ENCODE measurements around the gene UBR3. TPM values are rescaled to one million over a fixed set of nuclear protein-coding genes. Genes with fewer than 3 reads are reported as not detected.
"Not testable (repeated sequence)": the region's sequence is repeated elsewhere in the genome, so short reads cannot be mapped to it uniquely, and the experiment has no call there.

UBR3 gene
- polyA plus RNA-seq, 1 donor, result 24.0 TPM

- not testable (repeated sequence) for H3K4me3 ChIP-seq (ENCODE audit: low read length); H3K27ac ChIP-seq (ENCODE audit: low read length); H3K4me1 ChIP-seq (ENCODE audit: control insufficient read depth, insufficient read depth, low read length); H3K27me3 ChIP-seq (ENCODE audit: control insufficient read depth, insufficient read depth, low read length); DNase-seq; H3K9me3 ChIP-seq (ENCODE audit: control insufficient read depth, low read depth, low read length)
- WGBS (ENCODE audit: insufficient coverage, low lambda C conversion rate), result no CpG with 5 or more reads among the region's 5 CpGs
- H3K36me3 ChIP-seq (ENCODE audit: control insufficient read depth, insufficient read depth, low read length), result peaks cover 11% of the 10 kb centered on the region
These were observed 109.4 kb downstream of the UBR3 start for GRCh38 chr2:169936652-169937051.

GRCh38 chr2:169945515-169945914 lies 118.3 kb downstream of the UBR3 start:
- WGBS (ENCODE audit: insufficient coverage, low lambda C conversion rate), result no CpG with 5 or more reads among the region's 1 CpG
- no peak for DNase-seq
- no peaks in the 10 kb centered on the region for H3K9me3 ChIP-seq (ENCODE audit: control insufficient read depth, low read depth, low read length)
- peaks cover 26% of the 10 kb centered on the region for H3K36me3 ChIP-seq (ENCODE audit: control insufficient read depth, insufficient read depth, low read length)
- no peaks in the 10 kb centered on the region for H3K4me1 ChIP-seq (ENCODE audit: control insufficient read depth, insufficient read depth, low read length)
- no peak overlapping the region for H3K27ac ChIP-seq (ENCODE audit: low read length)
- no peaks in the 10 kb centered on the region for H3K27me3 ChIP-seq (ENCODE audit: control insufficient read depth, insufficient read depth, low read length)
- H3K4me3 ChIP-seq (ENCODE audit: low read length), result no peak overlapping the region

GRCh38 chr2:169946092-169946491 lies 118.8 kb downstream of the UBR3 start:
- Histone ChIP-seq H3K36me3 (ENCODE audit: control insufficient read depth, insufficient read depth, low read length) (peaks cover 23% of the 10 kb centered on the region), H3K4me3 (ENCODE audit: low read length) (no peak overlapping the region), H3K27ac (ENCODE audit: low read length) (no peak overlapping the region), H3K4me1 (ENCODE audit: control insufficient read depth, insufficient read depth, low read length) (no peaks in the 10 kb centered on the region), H3K27me3 (ENCODE audit: control insufficient read depth, insufficient read depth, low read length) (no peaks in the 10 kb centered on the region), H3K9me3 (ENCODE audit: control insufficient read depth, low read depth, low read length) (no peaks in the 10 kb centered on the region)
- no peak for DNase-seq
- WGBS (ENCODE audit: insufficient coverage, low lambda C conversion rate), result 100% methylated on average over 1 of the region's 2 CpGs

- 100% methylated on average over 1 of the region's 1 CpG for WGBS (ENCODE audit: insufficient coverage, low lambda C conversion rate)
- no peaks in the 10 kb centered on the region for H3K9me3 ChIP-seq (ENCODE audit: control insufficient read depth, low read depth, low read length)
- no peak overlapping the region for H3K27ac ChIP-seq (ENCODE audit: low read length)
- H3K27me3 ChIP-seq (ENCODE audit: control insufficient read depth, insufficient read depth, low read length), result no peaks in the 10 kb centered on the region
- peaks cover 22% of the 10 kb centered on the region for H3K36me3 ChIP-seq (ENCODE audit: control insufficient read depth, insufficient read depth, low read length)
- DNase-seq, result no peak
- H3K4me1 ChIP-seq (ENCODE audit: control insufficient read depth, insufficient read depth, low read length), result no peaks in the 10 kb centered on the region
- H3K4me3 ChIP-seq (ENCODE audit: low read length), result no peak overlapping the region
These were observed 119.3 kb downstream of the UBR3 start for GRCh38 chr2:169946546-169946945.

- Histone ChIP-seq H3K36me3 (ENCODE audit: control insufficient read depth, insufficient read depth, low read length) (peaks cover 15% of the 10 kb centered on the region), H3K27me3 (ENCODE audit: control insufficient read depth, insufficient read depth, low read length) (no peaks in the 10 kb centered on the region)
These were observed 128.7 kb downstream of the UBR3 start for GRCh38 chr2:169955940-169956339.

GRCh38 chr2:169957219-169957618 lies 130.0 kb downstream of the UBR3 start:
- H3K9me3 ChIP-seq (ENCODE audit: control insufficient read depth, low read depth, low read length); H3K4me3 ChIP-seq (ENCODE audit: low read length); H3K27me3 ChIP-seq (ENCODE audit: control insufficient read depth, insufficient read depth, low read length); H3K27ac ChIP-seq (ENCODE audit: low read length); H3K4me1 ChIP-seq (ENCODE audit: control insufficient read depth, insufficient read depth, low read length); DNase-seq: not testable (repeated sequence)
- WGBS (ENCODE audit: insufficient coverage, low lambda C conversion rate), result no CpG with 5 or more reads among the region's 5 CpGs
- peaks cover 23% of the 10 kb centered on the region for H3K36me3 ChIP-seq (ENCODE audit: control insufficient read depth, insufficient read depth, low read length)

More at GRCh38 chr2:169955940-169956339, 128.7 kb downstream of the UBR3 start:
- H3K27ac ChIP-seq (ENCODE audit: low read length), result no peak overlapping the region
- H3K9me3 ChIP-seq (ENCODE audit: control insufficient read depth, low read depth, low read length), result no peaks in the 10 kb centered on the region
- no peak for DNase-seq
- no peaks in the 10 kb centered on the region for H3K4me1 ChIP-seq (ENCODE audit: control insufficient read depth, insufficient read depth, low read length)
- H3K4me3 ChIP-seq (ENCODE audit: low read length), result no peak overlapping the region

- no peaks in the 10 kb centered on the region for H3K27me3 ChIP-seq (ENCODE audit: control insufficient read depth, insufficient read depth, low read length)
- peaks cover 33% of the 10 kb centered on the region for H3K36me3 ChIP-seq (ENCODE audit: control insufficient read depth, insufficient read depth, low read length)
- H3K9me3 ChIP-seq (ENCODE audit: control insufficient read depth, low read depth, low read length), result no peaks in the 10 kb centered on the region
- no peak overlapping the region for H3K4me3 ChIP-seq (ENCODE audit: low read length)
- H3K4me1 ChIP-seq (ENCODE audit: control insufficient read depth, insufficient read depth, low read length), result no peaks in the 10 kb centered on the region
- no peak overlapping the region for H3K27ac ChIP-seq (ENCODE audit: low read length)
- no CpG with 5 or more reads among the region's 4 CpGs for WGBS (ENCODE audit: insufficient coverage, low lambda C conversion rate)
- no peak for DNase-seq
These were observed 134.7 kb downstream of the UBR3 start for GRCh38 chr2:169961911-169962310.

GRCh38 chr2:169963786-169964185 lies 136.5 kb downstream of the UBR3 start:
- H3K9me3 ChIP-seq (ENCODE audit: control insufficient read depth, low read depth, low read length), result no peaks in the 10 kb centered on the region
- no peaks in the 10 kb centered on the region for H3K27me3 ChIP-seq (ENCODE audit: control insufficient read depth, insufficient read depth, low read length)
- H3K4me1 ChIP-seq (ENCODE audit: control insufficient read depth, insufficient read depth, low read length), result no peaks in the 10 kb centered on the region
- no peak overlapping the region for H3K4me3 ChIP-seq (ENCODE audit: low read length)
- no peak overlapping the region for H3K27ac ChIP-seq (ENCODE audit: low read length)
- DNase-seq, result no peak
- H3K36me3 ChIP-seq (ENCODE audit: control insufficient read depth, insufficient read depth, low read length), result peaks cover 34% of the 10 kb centered on the region

- no peaks in the 10 kb centered on the region for H3K9me3 ChIP-seq (ENCODE audit: control insufficient read depth, low read depth, low read length)
- H3K36me3 ChIP-seq (ENCODE audit: control insufficient read depth, insufficient read depth, low read length), result peaks cover 24% of the 10 kb centered on the region
- H3K27me3 ChIP-seq (ENCODE audit: control insufficient read depth, insufficient read depth, low read length), result no peaks in the 10 kb centered on the region
- no peak overlapping the region for H3K27ac ChIP-seq (ENCODE audit: low read length)
- no CpG with 5 or more reads among the region's 2 CpGs for WGBS (ENCODE audit: insufficient coverage, low lambda C conversion rate)
- no peaks in the 10 kb centered on the region for H3K4me1 ChIP-seq (ENCODE audit: control insufficient read depth, insufficient read depth, low read length)
- peak in 1 of 2 donors; percentile 7 for DNase-seq
- H3K4me3 ChIP-seq (ENCODE audit: low read length), result no peak overlapping the region
These were observed 137.5 kb downstream of the UBR3 start for GRCh38 chr2:169964740-169965139.

GRCh38 chr2:169965495-169965894 lies 138.2 kb downstream of the UBR3 start:
- H3K36me3 ChIP-seq (ENCODE audit: control insufficient read depth, insufficient read depth, low read length), result peaks cover 23% of the 10 kb centered on the region
- no peak for DNase-seq
- no peak overlapping the region for H3K27ac ChIP-seq (ENCODE audit: low read length)
- no peaks in the 10 kb centered on the region for H3K4me1 ChIP-seq (ENCODE audit: control insufficient read depth, insufficient read depth, low read length)
- no peak overlapping the region for H3K4me3 ChIP-seq (ENCODE audit: low read length)
- H3K9me3 ChIP-seq (ENCODE audit: control insufficient read depth, low read depth, low read length), result no peaks in the 10 kb centered on the region
- WGBS (ENCODE audit: insufficient coverage, low lambda C conversion rate), result 100% methylated on average over 2 of the region's 2 CpGs
- no peaks in the 10 kb centered on the region for H3K27me3 ChIP-seq (ENCODE audit: control insufficient read depth, insufficient read depth, low read length)

GRCh38 chr2:169966454-169966853 lies 139.2 kb downstream of the UBR3 start:
- WGBS (ENCODE audit: insufficient coverage, low lambda C conversion rate), result no CpG with 5 or more reads among the region's 4 CpGs

More at GRCh38 chr2:169966454-169966853, 139.2 kb downstream of the UBR3 start:
- H3K4me1 ChIP-seq (ENCODE audit: control insufficient read depth, insufficient read depth, low read length), result no peaks in the 10 kb centered on the region
- DNase-seq, result peak; percentile 13 to 62
- H3K4me3 ChIP-seq (ENCODE audit: low read length), result no peak overlapping the region
- H3K36me3 ChIP-seq (ENCODE audit: control insufficient read depth, insufficient read depth, low read length), result peaks cover 18% of the 10 kb centered on the region
- no peaks in the 10 kb centered on the region for H3K27me3 ChIP-seq (ENCODE audit: control insufficient read depth, insufficient read depth, low read length)
- H3K9me3 ChIP-seq (ENCODE audit: control insufficient read depth, low read depth, low read length), result no peaks in the 10 kb centered on the region
- peak overlapping the region; percentile 33 for H3K27ac ChIP-seq (ENCODE audit: low read length)
